Measurements from ENCODE around the gene CCDC74A. TPM values are rescaled to one million over a fixed set of nuclear protein-coding genes. Genes with fewer than 3 reads are reported as not detected.

CCDC74A gene
- total RNA-seq, 6 experiments from 2014 or later, result 0.20 to 1.2 (median 0.56) TPM

- ATAC-seq (no peak), DNase-seq (no peak)
- Histone ChIP-seq H3K36me3 (no peaks in the 10 kb centered on the region), H3K4me3 (no peak overlapping the region), H3K27ac (no peak overlapping the region), H3K4me1 (no peaks in the 10 kb centered on the region), H3K27me3 (no peaks in the 10 kb centered on the region), H3K9me3 (no peaks in the 10 kb centered on the region)
- intact Hi-C loops (cut with DNase I), result no loop called here
- WGBS (ENCODE audit: insufficient coverage, low coverage, low lambda C conversion rate, missing lambda C conversion rate), result 83% methylated on average over 1 of the region's 1 CpG
- no peak for TF ChIP-seq CTCF (IDR thresholded peaks at IDR 0.05)
These were observed 44.5 kb downstream of the CCDC74A start for GRCh38 chr2:131572175-131572574.

GRCh38 chr2:131577812-131578211, 50.1 kb downstream of the CCDC74A start:
- no peak for ATAC-seq
- Histone ChIP-seq H3K36me3 (no peaks in the 10 kb centered on the region), H3K4me1 (no peaks in the 10 kb centered on the region), H3K27ac (no peak overlapping the region), H3K4me3 (no peak overlapping the region), H3K27me3 (no peaks in the 10 kb centered on the region), H3K9me3 (no peaks in the 10 kb centered on the region)
- no peak for DNase-seq
- TF ChIP-seq CTCF (IDR thresholded peaks at IDR 0.05) (no peak), POLR2A (IDR thresholded peaks at IDR 0.05) (no peak)
- 55% methylated on average over 4 of the region's 4 CpGs for WGBS (ENCODE audit: insufficient coverage, low coverage, low lambda C conversion rate, missing lambda C conversion rate)
- intact Hi-C loops (cut with DNase I), result no loop called here

GRCh38 chr2:131580187-131580586, 52.5 kb downstream of the CCDC74A start:
- Histone ChIP-seq H3K27ac (no peak overlapping the region), H3K27me3 (no peaks in the 10 kb centered on the region), H3K36me3 (no peaks in the 10 kb centered on the region), H3K9me3 (no peaks in the 10 kb centered on the region), H3K4me3 (no peak overlapping the region), H3K4me1 (no peaks in the 10 kb centered on the region)
- ATAC-seq, result no peak
- WGBS (ENCODE audit: insufficient coverage, low coverage, low lambda C conversion rate, missing lambda C conversion rate), result 71% methylated on average over 7 of the region's 7 CpGs
- no peak for DNase-seq
- intact Hi-C loops (cut with DNase I), result no loop called here
- no peak for TF ChIP-seq CTCF (IDR thresholded peaks at IDR 0.05)
- no peak for TF ChIP-seq POLR2A (IDR thresholded peaks at IDR 0.05)

Small RNA genes within 50 kb of the gene (microRNA-seq; reads per million reads assigned to microRNA genes)
- 0 reads per million in 2 donors for gene MIR4784

Other genes starting within 250 kb of the CCDC74A start
- gene RAB6D, start 163.7 kb upstream of the CCDC74A start, total RNA-seq, result under 1 TPM in 1 of 6 experiments, not detected in 5; 0.07 TPM
- 1 to 10 TPM in 2 of 6 experiments, under 1 TPM in 2, not detected in 2; 0.30 to 3.1 (median 1.5) TPM for gene TUBA3D, start 51.8 kb upstream of the CCDC74A start, total RNA-seq
- 10 to 100 TPM; 36.5 to 61.9 (median 42.6) TPM for gene MZT2A, start 35.5 kb upstream of the CCDC74A start, total RNA-seq